Right forelimb (tissue), 1 donor: ENCODE results near the gene NRCAM.

Source experiments
- DNase-seq: peaks from one replicate; pipeline ENCODE4 v3.0.0-alpha.2; 2018

The NRCAM gene

GRCh38 chr7:108457871-108458270 is 1.6 kb upstream of the NRCAM start:
- no peak for DNase-seq

GRCh38 chr7:108456845-108457540 is 757 bp upstream of the NRCAM start:
- no peak for DNase-seq

GRCh38 chr7:108455551-108455997 is 662 bp downstream of the NRCAM start:
- peak; percentile 60 for DNase-seq

- peak; percentile 65 for DNase-seq
Measured at GRCh38 chr7:108454674-108455550, 1.3 kb downstream of the NRCAM start.

- DNase-seq = no peak
Measured at GRCh38 chr7:108454317-108454673, 1.9 kb downstream of the NRCAM start.

GRCh38 chr7:108453320-108453719 is 2.9 kb downstream of the NRCAM start:
- DNase-seq = no peak

- no peak for DNase-seq
Measured at GRCh38 chr7:108452707-108453106, 3.5 kb downstream of the NRCAM start.

- no peak for DNase-seq
Measured at GRCh38 chr7:108451296-108451848, 4.9 kb downstream of the NRCAM start.

GRCh38 chr7:108450160-108450559 is 6.1 kb downstream of the NRCAM start:
- no peak for DNase-seq

GRCh38 chr7:108449521-108449920 is 6.7 kb downstream of the NRCAM start:
- DNase-seq = no peak

GRCh38 chr7:108448584-108449505 is 7.4 kb downstream of the NRCAM start:
- DNase-seq = no peak

GRCh38 chr7:108442039-108442568 is 14.1 kb downstream of the NRCAM start:
- no peak for DNase-seq

GRCh38 chr7:108441392-108441955 is 14.8 kb downstream of the NRCAM start:
- DNase-seq = no peak

GRCh38 chr7:108440613-108441012 is 15.6 kb downstream of the NRCAM start:
- DNase-seq = no peak

- no peak for DNase-seq
Measured at GRCh38 chr7:108436906-108437305, 19.3 kb downstream of the NRCAM start.

- DNase-seq = no peak
Measured at GRCh38 chr7:108434010-108434409, 22.2 kb downstream of the NRCAM start.

GRCh38 chr7:108431099-108431498 is 25.1 kb downstream of the NRCAM start:
- no peak for DNase-seq

- no peak for DNase-seq
Measured at GRCh38 chr7:108430664-108431063, 25.6 kb downstream of the NRCAM start.

- no peak for DNase-seq
Measured at GRCh38 chr7:108427766-108428165, 28.5 kb downstream of the NRCAM start.

GRCh38 chr7:108425714-108426275 is 30.4 kb downstream of the NRCAM start:
- DNase-seq = no peak

GRCh38 chr7:108424013-108424412 is 32.2 kb downstream of the NRCAM start:
- no peak for DNase-seq
